ENCODE data around the gene TCF15.
"Not testable (repeated sequence)": the region's sequence is repeated elsewhere in the genome, so short reads cannot be mapped to it uniquely, and the experiment has no call there.

TCF15 gene

GRCh38 chr20:610130-611046, at the start of gene TCF15:
TCF15 (minus strand) TSS chr20:610309; CDS start chr20:610237, 72 bp downstream.
- no peak for DNase-seq

DNA sequence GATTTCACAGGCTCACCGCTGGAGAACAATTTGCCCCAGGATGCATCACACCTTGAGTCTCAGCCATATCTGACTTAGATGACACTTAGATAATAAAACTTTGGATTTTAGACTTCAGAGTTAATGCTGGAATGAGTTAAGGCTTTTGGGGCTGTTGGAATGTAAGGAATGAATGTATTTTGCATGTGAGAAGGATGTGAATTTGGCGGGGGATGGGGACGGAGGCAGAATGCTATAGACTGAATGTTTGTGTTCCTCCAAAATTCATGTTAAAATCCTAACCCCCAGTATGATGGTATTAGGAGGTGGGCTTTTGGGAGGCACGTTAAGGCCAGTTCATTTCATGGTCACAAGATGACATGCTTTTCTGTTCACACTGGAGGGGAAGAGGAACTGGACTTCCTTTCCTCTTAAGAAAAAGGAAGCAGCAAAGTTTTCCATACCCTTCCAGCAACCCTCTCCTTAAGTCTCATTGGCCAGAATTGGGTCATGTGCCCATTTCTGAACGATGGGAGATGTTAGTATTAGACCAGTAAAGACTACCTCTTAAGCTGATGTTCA, 48.7 kb upstream of the TCF15 start:
- DNase-seq, result no peak

GRCh38 chr20:658202-658601, 48.1 kb upstream of the TCF15 start:
- no peak for DNase-seq

DNA sequence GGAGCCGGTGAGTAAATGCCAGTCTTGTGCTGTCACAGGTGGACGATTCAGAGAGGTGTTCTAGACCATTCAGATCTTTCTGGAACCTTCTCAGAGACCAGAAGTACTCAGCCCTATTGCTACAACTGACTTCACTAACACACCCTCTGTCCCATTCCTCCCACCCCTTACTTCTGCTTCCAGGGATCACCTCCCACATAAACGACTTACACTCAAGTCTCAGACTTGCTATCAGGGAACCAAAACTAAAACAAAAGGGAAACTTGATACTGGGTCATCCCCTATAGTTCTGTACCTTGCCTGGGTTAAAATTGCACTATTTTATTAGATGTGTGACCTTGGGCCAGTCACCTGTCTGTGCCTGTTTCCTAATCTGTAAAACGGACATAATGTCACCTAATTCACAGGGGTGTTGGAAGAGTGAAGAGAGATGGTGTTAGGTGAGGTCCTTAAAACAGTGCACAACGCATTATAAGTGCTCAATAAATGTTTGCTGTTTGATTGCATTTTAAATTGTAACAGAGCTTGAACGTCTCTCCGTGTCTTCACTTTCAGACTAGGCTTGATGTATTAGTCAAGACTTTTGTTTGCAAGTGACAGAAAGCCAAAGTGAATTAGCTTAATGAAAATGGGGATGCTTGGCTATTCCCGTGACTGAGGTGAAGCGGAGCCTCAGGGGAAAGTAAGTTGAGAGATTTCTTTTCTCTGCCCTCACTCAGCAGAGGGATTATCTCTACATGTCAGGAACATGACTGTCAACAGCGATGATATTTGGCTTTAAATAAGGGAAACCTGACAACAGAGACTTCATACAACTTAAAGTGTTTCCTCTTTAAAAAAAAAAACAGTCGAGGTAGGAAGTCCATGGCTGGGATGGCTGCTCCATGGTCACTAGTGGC, 45.9 kb upstream of the TCF15 start:
- no peak for DNase-seq

GRCh38 chr20:654417-654750, 44.3 kb upstream of the TCF15 start:
- DNase-seq, result no peak

GRCh38 chr20:653590-654416, 43.7 kb upstream of the TCF15 start:
- no peak for DNase-seq

DNA sequence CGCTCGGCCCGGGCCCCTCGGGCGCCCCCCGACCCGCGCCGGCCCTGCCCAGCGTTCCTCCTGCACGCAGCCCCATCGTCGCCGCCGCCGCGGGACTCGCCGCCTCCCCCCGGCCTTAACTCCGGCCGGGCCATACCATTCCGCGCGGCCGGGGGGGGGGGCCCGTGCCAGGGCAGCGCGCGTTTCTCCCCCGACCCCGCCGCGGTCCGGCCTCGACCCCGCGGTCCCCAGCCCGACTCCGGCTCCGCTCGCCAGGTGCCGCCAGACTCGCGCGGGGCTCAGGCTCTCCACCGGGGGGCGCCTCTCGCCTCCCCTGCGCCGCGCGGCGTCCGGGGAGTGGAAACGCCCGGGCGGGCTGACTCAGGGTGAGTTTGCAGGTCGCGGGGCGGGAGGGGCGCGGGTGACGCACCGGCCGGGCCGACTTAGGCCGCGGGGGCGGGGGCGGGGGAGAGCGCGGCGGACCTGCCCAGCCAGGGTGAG, 43.0 kb upstream of the TCF15 start, which contains the start of gene SRXN1:
TSS of gene SRXN1 (minus strand) at position 91 of the 480 bp plus-strand sequence. CDS start at position 76, 15 bp downstream.
- DNase-seq, result peak; percentile 81

DNA sequence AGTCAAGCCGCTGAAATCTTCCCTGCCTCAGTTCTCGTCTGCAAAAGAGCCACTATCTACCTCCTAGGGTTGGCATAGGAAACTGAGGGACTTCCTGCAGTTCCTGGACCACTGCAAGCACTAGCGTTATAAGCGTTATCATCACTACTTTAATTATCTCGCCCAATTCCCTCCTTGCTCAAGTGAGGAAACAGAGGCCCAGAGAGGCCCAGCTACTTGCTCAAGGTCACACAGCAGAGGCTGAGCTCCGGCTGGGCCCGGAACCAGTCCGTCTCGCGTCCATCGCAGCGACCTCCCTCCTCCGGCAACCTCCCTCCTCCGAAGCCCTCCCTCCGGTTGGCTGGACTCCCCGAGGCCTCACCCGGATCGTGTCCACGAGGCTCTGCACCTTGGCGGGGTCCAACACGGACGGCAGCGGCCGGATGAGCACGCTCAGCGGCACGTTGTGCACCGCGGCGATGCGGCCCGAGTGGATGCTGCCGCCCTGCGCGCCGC, 42.6 kb upstream of the TCF15 start:
- DNase-seq, result no peak

- no peak for DNase-seq
Observed at GRCh38 chr20:651713-652614, 41.9 kb upstream of the TCF15 start.

DNA sequence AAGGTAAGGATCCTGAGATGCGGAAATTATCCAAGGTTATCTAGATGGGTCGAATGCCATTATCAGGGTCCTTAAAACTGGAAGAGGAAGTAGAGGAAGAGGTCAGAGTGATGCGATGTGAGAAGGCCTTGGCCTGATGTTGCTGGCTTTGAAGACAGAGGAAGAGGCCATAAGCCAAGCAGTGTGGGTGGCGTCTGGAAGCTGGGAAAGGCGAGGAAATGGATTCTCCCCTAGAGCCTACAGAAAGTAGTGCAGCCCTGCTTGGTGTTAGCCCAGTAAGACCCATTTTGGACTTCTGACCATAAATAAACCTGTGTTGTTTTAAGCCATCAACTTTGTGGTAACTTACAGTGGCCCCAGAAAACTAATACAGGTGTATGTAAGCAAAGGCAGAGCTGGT, 40.8 kb upstream of the TCF15 start:
- no peak for DNase-seq

DNA sequence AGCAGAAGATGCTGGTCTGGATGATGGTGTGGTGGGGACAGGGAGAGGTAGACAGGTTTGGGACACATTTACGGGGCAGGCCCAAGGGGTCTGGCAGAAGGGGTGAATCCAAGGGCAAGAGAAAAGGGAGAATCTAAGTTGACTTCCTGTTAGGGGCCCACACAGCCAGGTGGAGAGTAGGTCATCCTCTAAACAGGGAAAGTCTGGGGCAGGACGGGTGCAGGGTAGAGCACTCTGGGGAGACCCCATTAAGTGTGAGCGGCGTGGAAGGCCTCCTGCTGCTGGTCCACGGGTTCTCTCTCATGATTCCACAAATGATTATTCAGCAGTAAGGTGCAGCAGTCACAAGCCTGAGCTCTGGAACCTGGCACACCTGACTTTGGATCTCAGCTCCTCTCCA, 40.2 kb upstream of the TCF15 start:
- no peak for DNase-seq

GRCh38 chr20:647479-648019, 37.4 kb upstream of the TCF15 start:
- no peak for DNase-seq

DNA sequence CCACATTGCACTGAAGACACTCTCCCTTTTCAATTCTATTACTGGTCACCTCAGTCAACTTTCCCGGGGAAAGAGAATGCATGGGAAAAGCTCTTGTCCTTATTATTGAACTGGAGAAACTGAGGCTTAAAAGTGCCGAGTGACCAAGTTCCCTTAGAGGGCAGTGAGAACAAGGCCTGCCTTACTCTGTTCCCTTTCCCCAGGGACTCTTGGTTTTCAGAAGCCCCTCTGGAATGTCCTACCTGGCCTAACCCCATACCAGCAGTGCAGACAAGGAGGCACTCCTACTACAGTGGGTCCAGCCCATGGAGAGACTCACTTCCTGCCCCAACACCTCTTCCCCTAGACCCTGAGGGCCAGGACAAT, 36.7 kb upstream of the TCF15 start:
- no peak for DNase-seq

GRCh38 chr20:646107-646867, 36.2 kb upstream of the TCF15 start:
- DNase-seq, result no peak

DNA sequence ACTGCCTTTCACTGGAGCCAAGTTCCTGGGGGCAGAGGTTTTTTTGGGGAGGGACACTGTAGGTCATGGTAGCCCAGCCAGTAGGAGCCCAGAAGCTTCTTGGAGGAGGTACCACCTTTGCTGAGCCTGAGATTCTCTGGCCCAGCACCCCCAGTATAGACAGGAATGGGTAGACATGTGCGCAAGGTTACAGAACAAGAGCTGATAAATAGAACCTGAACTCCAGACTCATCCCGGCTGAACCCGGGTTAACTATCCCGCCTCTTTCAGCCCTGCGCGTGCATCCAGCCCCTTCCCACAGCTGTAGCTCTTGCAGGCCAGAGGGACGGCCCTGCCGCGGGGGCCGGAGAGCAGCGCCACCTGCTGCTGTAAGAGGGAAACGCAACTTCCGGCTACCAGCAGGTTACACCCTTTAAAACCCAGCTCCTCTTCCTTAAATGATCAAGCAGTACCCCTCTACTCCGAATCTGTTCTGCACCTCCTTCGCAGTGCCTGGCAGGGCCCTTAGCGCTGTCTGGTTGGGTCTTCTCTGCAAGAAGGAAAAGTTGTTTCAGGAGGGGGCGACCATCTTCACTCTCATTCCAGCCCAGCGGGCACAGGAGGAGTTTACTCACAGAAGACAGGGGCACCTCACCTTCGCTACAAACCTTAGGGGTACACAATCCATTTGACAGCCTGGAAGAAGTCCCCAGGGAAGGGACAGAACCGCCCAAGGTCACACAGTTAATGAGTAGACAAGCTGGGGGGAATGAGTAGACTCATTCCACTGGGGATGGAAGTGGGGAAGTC, 35.4 kb upstream of the TCF15 start:
- DNase-seq, result peak; percentile 61

DNA sequence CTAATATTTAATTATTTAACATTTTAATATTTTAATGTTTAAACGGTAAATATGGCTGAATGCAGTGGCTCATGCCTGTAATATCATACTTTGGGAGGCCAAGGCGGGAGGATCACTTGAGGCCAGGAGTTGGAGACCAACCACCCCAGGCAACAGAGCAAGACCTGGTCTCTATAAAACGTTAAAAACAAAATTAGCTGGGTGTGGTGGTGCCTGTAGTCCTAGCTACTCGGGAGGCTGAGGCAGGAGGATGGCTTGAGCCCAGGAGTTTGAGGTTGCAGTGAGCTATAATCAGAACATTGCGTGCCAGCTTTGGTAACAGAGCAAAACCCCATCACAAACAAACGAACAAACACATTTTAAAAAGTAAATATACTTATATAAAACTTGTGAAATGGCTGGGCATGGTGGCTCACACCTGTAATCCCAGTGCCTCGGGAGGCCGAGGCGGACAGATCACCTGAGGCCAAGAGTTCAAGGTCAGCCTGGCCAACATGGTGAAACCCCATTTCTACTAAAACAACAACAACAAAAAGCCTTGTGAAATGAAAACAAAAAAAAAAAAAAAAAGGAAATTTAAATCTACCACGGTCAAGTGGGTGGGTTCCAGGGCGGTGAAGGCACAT, 34.7 kb upstream of the TCF15 start:
- no peak for DNase-seq

DNA sequence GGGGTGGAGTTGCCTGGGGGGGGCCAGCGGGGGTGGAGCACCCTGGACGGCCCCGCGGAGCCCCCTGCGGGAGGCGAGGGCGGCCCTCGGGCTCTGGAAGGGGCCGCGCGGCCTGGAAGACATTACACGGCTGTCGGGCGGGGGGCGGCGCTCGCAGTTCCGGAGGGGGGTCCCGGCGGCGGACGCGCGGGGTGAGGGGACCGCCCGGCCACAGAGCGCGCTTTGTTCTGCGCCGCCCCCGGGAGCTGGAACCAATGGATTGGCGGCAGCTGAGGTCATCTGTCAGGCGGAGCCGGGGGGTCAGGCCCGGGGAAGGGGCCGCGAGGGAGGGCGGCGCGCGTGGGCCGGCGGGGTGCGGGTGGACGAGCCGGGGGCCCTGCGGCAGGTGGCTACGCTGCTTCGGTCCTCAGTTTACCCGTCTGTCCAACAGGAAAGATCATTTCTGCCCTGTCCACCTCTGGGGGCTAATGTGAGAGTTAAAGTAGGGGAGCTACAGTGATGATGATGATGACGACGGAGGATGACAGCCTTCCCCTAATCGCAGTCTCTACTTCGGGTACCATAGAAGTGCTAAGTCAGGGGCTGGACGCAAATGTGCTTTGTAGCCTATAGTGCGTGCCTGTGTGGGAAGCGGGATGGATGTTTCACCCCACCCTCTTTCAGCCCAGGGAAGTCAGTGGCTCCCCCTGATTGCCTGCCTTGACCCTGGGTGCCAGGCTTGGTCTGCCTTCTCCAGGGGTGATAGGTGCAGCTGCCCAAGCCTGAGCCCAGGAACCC, 32.5 kb upstream of the TCF15 start:
- no peak for DNase-seq

DNA sequence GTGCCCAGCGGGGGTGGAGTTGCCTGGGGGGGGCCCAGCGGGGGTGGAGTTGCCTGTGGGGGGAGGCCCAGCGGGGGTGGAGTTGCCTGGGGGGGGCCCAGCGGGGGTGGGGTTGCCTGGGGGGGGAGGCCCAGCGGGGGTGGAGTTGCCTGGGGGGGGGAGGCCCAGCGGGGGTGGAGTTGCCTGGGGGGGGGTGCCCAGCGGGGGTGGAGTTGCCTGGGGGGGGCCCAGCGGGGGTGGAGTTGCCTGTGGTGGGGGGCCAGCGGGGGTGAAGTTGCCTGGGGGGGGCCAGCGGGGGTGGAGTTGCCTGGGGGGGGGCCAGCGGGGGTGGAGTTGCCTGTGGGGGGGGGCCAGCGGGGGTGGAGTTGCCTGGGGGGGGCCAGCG, 31.9 kb upstream of the TCF15 start:
- DNase-seq, result not testable (repeated sequence)
